ENCODE data around the gene OVOL2.
"Not testable (repeated sequence)": the region's sequence is repeated elsewhere in the genome, so short reads cannot be mapped to it uniquely, and the experiment has no call there.

Gene OVOL2

GRCh38 chr20:18057101-18057993, at the start of gene OVOL2:
Gene OVOL2, minus strand, starts transcription at chr20:18057916. Its CDS starts 282 bp downstream, at chr20:18057634.
- DNase-seq (ENCODE audit: low spot score) = peak; percentile 66

GRCh38 chr20:18103497-18103896, 45.8 kb upstream of the OVOL2 start:
- DNase-seq (ENCODE audit: low spot score) = no peak

DNA sequence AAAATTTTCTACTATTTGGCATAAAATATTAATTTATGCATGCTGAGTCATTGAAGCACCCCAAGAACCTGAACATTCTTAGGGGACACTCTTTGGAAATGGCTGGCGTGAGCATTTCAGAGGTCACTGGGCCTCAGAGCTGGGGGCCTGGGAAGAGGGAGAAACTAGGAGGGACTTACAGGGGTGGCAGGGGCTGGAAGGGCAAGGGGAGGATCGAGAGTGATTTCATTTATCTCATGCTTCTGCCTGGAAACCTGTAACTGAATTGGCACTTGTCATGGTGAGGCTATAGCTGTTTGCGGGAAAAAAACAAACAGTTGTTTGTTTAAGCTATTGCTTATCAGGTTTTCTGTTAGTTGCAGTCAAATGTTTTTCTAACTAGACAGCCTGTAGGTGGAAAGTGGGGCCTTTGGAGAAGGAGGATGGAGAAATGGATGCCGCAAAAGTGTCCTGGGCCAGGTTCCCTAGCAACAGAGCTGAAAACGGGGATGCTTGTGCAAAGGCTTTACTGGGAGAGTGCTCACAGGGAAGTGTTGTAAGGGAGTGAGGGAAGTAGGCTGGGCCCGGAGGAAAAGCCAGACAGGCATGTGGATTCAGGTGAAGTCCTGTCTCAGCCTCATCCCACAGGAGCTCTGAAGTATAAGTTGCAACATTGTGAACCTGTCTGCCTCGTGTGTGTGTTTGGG, 43.6 kb upstream of the OVOL2 start:
- DNase-seq (ENCODE audit: low spot score) = no peak

GRCh38 chr20:18100569-18100968, 42.9 kb upstream of the OVOL2 start:
- not testable (repeated sequence) for DNase-seq (ENCODE audit: low spot score)

DNA sequence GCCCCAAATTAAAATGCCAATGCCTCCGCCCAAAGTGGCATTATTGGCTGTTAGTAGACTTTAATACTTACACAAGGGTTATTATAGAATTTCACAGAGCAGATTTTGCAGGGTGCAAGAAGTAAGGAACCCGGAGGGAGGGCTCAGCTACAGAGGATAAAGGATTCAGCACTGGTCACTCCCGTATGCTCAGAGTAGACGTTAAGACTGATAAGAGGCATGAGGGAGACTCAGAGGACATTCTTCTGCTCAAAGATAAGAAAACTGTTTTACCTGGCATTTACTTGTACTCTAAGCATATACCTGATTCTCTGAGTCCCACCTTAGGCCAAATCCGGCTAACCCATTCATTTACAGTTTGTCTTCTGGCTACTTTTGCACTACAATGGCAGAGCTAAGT, 36.5 kb upstream of the OVOL2 start:
- DNase-seq (ENCODE audit: low spot score) = no peak

DNA sequence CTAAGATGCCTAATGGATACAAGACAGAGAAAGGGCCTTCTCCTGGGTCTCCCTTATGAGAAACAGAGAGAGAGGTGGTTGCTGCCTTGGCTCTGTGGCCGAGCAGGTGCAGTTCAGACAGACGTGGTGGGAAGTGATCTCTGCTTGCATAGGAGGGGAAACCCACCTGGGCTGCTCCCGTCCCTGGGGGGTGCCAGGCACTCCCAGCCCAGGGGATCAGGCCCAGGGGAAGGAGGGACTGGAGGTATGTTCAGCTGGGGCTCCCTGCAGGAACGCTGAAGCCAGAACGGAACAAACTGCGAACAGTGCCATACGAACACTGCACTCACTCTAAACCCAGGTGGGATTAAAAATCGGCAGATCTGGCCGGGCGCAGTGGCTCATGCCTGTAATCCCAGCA, 35.7 kb upstream of the OVOL2 start:
- DNase-seq (ENCODE audit: low spot score) = no peak

DNA sequence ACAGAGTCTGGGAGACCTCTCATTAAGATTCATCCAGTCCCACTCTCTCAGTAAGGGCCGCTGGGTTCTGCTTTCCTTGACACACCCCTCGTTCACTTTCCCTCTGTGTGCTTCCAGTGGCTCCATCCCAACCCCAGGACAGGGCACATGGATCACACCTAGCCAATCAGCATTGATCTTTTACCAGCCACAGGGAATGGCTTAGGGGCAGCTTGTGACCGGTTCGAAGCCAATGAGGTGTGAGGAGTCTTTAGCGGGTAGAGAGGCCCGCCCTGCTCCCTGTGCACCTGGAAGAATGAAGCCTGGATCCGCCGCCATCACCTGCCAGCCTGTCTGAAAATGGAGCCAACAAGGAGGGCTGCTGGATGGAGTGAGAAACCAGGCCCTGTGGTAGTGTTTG, 35.2 kb upstream of the OVOL2 start:
- no peak for DNase-seq (ENCODE audit: low spot score)

DNA sequence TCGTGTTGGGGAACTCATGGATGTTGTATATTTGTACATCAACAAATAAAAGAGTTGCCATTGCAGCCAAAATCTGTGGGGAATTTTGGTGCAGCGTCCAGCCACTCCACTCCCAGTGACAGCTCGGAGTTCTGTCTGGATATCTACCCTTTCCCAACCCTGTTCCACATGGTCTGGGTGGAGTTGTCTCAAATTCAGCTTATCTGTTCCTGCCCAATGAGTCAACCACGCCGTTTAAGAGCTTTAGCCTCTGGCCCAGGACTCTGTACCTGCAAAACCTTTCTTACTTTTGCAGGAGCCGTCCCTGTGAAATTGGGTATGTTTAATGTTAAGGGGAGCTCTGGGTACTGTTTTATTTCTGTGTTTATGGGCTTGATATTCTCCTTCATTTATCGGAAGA, 33.9 kb upstream of the OVOL2 start:
- no peak for DNase-seq (ENCODE audit: low spot score)

- no peak for DNase-seq (ENCODE audit: low spot score)
These were observed 32.8 kb upstream of the OVOL2 start for GRCh38 chr20:18090477-18090876.

DNA sequence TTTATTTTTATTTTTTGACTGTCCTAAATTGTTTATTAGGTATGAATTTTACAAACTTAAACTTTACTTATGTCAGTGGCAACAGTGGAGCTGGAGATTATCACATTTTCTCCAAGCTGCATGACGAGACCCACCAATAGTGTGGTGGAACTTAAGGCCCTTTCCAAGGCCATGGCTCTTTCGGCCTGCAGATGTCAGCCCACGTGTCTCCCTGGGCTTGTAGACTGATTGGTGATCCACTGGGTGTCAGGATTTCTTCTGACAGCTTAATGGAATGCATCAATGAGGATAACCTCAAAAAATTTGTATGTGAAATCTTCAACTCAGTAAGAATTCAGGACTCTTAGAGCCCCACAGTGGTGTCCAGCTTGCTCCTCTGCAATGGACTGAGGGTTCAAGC, 32.3 kb upstream of the OVOL2 start:
- no peak for DNase-seq (ENCODE audit: low spot score)

GRCh38 chr20:18088841-18089240, 31.1 kb upstream of the OVOL2 start:
- DNase-seq (ENCODE audit: low spot score) = not testable (repeated sequence)

- DNase-seq (ENCODE audit: low spot score) = not testable (repeated sequence)
These were observed 30.6 kb upstream of the OVOL2 start for GRCh38 chr20:18088298-18088697.

DNA sequence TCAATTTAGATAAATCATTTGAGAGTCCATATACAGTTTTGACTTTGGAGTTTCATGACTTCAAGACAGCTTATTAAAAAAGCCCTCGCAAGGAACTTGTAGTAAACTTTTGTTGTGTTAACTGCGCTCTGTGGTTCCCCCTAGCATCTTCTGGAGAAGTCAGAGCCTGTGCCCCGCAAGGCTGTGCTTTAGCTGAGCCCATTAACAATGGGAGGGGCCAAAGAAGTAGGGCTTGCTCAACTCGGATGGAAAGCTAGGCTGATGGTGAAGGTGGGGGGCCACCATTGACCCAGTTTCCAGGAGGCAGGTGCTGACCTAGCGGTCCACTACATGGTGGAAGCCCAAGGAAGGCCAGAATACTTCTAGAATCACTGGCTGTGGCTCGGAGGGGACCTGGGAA, 29.3 kb upstream of the OVOL2 start:
- DNase-seq (ENCODE audit: low spot score) = no peak

DNA sequence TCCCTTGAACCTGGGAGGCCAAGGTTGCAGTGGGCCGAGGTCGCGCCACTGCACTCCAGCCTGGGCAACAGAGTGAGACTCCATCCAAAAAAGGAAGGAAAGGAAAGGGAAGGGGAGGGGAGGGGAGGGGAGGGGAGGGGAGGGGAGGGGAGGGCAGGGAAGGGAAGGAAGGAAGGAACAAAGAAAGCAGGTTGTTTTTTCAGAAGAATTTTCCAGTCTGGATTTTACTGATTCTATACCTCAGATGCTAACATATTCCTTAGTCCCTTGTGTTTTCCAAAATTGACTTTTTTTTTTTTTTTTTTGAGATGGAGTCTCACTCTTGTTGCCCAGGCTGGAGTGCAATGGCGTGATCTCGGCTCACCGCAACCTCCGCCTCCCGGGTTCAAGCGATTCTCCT, 23.1 kb upstream of the OVOL2 start:
- DNase-seq (ENCODE audit: low spot score) = not testable (repeated sequence)

- no peak for DNase-seq (ENCODE audit: low spot score)
These were observed 22.1 kb upstream of the OVOL2 start for GRCh38 chr20:18079756-18080353.

DNA sequence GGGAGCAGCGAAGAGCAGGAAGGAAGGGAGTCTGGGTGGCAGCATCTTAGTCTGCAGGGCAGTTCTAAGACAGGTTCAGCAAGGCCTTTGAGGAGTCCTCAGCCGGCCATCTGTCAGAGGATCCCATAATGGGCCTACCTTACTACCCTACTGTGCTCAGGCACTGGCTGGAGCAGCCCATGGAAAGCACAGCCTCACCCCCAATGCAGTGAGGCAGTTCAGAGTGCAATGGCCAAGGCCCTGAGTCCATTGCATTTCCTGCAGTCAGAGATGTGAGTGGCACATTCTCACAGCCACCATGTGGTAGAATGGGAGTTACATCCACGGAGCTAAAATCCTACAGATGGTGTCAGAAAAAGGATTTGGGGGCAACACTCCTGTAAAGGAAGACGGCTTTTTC, 19.4 kb upstream of the OVOL2 start:
- no peak for DNase-seq (ENCODE audit: low spot score)

- DNase-seq (ENCODE audit: low spot score) = no peak
These were observed 14.8 kb upstream of the OVOL2 start for GRCh38 chr20:18072532-18072931.

DNA sequence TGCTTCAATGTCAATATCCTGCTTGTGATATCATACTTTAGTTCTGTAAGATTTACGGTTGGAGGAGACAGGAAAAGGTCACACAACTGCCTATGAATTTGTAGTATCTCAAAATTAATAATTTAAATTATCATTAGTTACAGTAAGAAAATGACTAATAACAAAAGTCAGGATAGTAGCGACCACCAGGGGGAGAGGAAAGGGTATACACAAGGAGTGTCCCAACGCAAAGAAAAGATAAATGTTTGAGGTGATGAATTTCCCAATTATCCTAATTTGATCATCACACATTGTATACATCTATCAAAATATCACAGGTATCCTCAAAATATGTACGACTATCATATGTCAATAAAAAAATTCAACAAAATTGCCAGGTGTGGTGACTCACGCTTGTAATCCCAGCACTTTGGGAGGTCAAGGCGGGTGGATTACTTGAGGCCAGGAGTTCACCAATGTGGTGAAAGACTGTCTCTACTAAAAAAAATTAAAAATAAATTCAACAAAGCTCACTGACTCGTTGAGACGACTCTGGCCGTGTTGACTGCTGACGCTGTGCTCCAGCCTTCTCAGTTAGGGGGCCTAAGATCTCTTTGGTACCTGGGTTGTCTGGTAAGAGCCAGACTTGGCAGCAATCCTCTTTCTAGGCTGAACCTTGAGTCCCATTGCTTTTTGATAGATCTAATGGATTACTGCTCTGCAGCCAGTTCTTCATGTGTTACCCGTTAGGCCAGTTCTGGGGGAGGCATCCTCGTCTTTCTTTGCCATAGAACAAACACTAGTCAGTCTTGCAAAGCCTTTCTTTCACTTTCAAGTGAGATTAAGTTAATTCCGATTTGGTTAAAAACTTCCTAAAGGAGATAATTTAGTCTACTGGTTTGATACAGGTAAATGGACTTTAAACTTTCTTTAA, 9.0 kb upstream of the OVOL2 start:
- DNase-seq (ENCODE audit: low spot score) = no peak

GRCh38 chr20:18063676-18064075, 6.0 kb upstream of the OVOL2 start:
- DNase-seq (ENCODE audit: low spot score) = no peak

- DNase-seq (ENCODE audit: low spot score) = no peak
These were observed 1.9 kb upstream of the OVOL2 start for GRCh38 chr20:18059603-18060002.

DNA sequence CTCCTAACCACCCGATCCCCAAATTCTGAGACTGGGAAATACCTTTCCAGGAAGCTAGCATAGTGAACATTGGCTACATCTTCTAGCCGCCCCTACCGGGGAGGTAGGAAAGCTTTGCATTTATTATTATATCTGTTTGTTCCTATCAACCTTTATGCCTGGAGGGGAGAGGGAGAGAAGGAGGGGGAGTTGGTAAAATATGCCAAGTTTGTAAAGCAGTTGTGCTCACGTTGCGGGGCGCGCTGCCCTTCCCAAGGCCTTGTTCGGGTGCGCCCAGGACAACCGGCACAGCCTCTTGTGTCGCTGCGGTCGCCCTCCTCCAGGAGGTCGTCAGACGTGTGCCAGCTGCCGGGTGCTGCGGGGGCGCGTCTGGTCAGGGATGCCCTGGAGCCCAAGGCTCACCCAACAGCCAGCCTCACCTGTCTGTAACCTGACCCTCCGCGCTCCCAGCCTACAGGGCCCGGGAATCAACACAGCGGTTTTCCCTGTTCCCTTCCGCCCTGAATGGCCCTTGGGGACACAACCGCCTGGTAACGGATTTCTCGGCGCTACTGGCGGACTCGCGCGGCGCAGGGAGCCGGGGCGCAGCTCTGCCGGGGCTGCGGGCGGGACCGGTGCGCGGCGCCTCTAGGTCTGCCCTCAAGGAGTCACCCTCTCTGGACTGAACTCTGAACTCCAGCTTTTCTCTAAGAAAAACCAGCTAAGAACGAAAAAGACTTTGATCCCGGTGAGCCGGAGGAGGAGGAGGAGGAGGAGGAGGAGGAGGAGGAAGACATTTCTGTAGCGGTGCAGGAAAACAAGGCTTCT, 1.1 kb upstream of the OVOL2 start:
- DNase-seq (ENCODE audit: low spot score) = peak; percentile 30

Data from kidney tubule cell (primary cell).